DOHH2 (cell line): ENCODE data around the gene RIPPLY3.
"Not testable (repeated sequence)": the region's sequence is repeated elsewhere in the genome, so short reads cannot be mapped to it uniquely, and the experiment has no call there.

Experiments used
- H3F3A ChIP-seq: fragments of 200-600 bp; sonication (generic), shearing (Covaris generic); 2 replicates; pipeline ENCODE4 v1.6.0; 2016; ENCODE audit warnings: antibody characterized with exemption, mild to moderate bottlenecking; ENCODE audit not compliant: control insufficient read depth, insufficient read depth
- H3K27ac ChIP-seq: fragments of 200-600 bp; sonication (generic); 2 replicates; pipeline ENCODE4 v1.5.1; 2014; ENCODE audit warnings: low read depth, mild to moderate bottlenecking, low read length, moderate library complexity
- H3K27me3 ChIP-seq: fragments of 200-600 bp; sonication (generic); 2 replicates; pipeline ENCODE4 v1.6.1; 2014; ENCODE audit warnings: mild to moderate bottlenecking, low read length, mixed read lengths; ENCODE audit not compliant: control insufficient read depth
- H3K36me3 ChIP-seq: fragments of 200-600 bp; sonication (generic); 2 replicates; pipeline ENCODE4 v1.6.1; 2014; ENCODE audit warnings: mild to moderate bottlenecking, low read length, moderate library complexity, mixed read lengths; ENCODE audit not compliant: control insufficient read depth
- H3K4me1 ChIP-seq: fragments of 200-600 bp; sonication (generic); 2 replicates; pipeline ENCODE4 v1.6.1; 2014; ENCODE audit warnings: mild to moderate bottlenecking, low read length, mixed read lengths; ENCODE audit not compliant: control insufficient read depth
- H3K4me2 ChIP-seq: fragments of 200-600 bp; sonication (generic); 2 replicates; pipeline ENCODE4 v1.6.0; 2014; ENCODE audit warnings: mild to moderate bottlenecking, low read length, moderate library complexity
- H3K4me3 ChIP-seq: fragments of 200-600 bp; sonication (generic); 2 replicates; pipeline ENCODE4 v1.5.1; 2014; ENCODE audit warnings: mild to moderate bottlenecking, low read length, mixed read lengths
- H3K79me2 ChIP-seq: fragments of 200-600 bp; sonication (generic); 2 replicates; pipeline ENCODE4 v1.6.1; 2014; ENCODE audit warnings: mild to moderate bottlenecking, low read length, mixed read lengths; ENCODE audit not compliant: control insufficient read depth
- H3K9me2 ChIP-seq: fragments of 200-600 bp; sonication (generic); replicated peaks from 2 replicates; pipeline ENCODE4 v1.6.1; 2014; ENCODE audit warnings: mild to moderate bottlenecking, low read length, mixed read lengths; ENCODE audit not compliant: control insufficient read depth
- H3K9me3 ChIP-seq: fragments of 200-600 bp; sonication (generic); 2 replicates; pipeline ENCODE4 v1.6.1; 2014; ENCODE audit warnings: antibody characterized with exemption, low read length, mixed read lengths; ENCODE audit not compliant: control insufficient read depth, insufficient read depth
- H4K20me1 ChIP-seq: fragments of 200-600 bp; sonication (generic); 2 replicates; pipeline ENCODE4 v1.6.0; 2014; ENCODE audit warnings: low read depth, mild to moderate bottlenecking, antibody characterized with exemption, low read length, moderate library complexity; ENCODE audit not compliant: control insufficient read depth, insufficient read depth
- EZH2phosphoT487 ChIP-seq: fragments of 200-600 bp; sonication (generic); IDR thresholded peaks from 2 replicates; pipeline ENCODE4 v1.6.1; 2017; ENCODE audit warnings: borderline replicate concordance, mild to moderate bottlenecking, antibody characterized with exemption, low read length, moderate library complexity, mixed read lengths
- TF ChIP-seq, protein P1 (sequence below): fragments of 200-600 bp; sonication (generic); IDR thresholded peaks from one replicate; pipeline ENCODE4 v1.5.1; 2014; ENCODE audit warnings: antibody characterized with exemption, mild to moderate bottlenecking, low read depth, low read length; ENCODE audit not compliant: poor library complexity, severe bottlenecking

Gene RIPPLY3

DNA sequence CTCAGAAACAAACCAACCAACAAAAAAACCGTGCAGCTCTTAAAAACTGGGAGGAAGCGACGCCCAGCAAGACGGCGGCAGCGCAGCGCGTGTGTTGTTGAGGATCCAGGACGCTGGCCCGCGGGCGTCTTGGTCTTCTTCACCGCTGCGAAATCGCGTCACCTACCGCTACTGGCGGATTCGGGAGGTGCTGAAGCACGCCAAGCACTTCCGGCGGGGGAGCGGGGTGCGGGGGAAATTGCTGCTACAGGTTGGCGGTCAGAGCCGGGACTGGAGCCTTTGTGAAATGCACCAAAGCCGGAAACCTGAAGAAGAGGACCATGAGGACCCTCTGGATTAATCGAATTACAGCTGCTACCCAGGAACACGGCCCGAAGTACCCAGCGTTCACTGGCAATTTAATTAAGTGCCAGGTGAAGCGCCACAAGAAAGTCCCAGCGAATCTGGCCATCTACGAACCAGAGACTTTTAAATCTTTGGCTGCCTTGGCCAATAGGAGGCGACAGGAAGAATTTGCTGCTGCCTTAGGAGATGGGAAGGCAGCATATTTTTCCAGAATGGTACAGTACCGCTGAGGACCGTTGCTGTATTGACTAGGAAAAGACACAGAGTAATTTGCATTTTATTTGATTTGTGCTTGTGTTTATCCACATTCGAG, 11.9 kb upstream of the RIPPLY3 start:
- Histone ChIP-seq H3K4me3 (peak overlapping the region; percentile 49), H3K9me2 (no peaks in the 10 kb centered on the region), H3K36me3 (no peaks in the 10 kb centered on the region), H3K9me3 (no peaks in the 10 kb centered on the region), H4K20me1 (no peaks in the 10 kb centered on the region), H3K4me2 (peak overlapping the region; percentile 59), H3K79me2 (no peaks in the 10 kb centered on the region), H3K27me3 (no peaks in the 10 kb centered on the region), H3K4me1 (peaks cover 13% of the 10 kb centered on the region), H3F3A (no peaks in the 10 kb centered on the region), H3K27ac (no peak overlapping the region)
- no peak for TF ChIP-seq EZH2phosphoT487
- TF ChIP-seq, protein P1, sequence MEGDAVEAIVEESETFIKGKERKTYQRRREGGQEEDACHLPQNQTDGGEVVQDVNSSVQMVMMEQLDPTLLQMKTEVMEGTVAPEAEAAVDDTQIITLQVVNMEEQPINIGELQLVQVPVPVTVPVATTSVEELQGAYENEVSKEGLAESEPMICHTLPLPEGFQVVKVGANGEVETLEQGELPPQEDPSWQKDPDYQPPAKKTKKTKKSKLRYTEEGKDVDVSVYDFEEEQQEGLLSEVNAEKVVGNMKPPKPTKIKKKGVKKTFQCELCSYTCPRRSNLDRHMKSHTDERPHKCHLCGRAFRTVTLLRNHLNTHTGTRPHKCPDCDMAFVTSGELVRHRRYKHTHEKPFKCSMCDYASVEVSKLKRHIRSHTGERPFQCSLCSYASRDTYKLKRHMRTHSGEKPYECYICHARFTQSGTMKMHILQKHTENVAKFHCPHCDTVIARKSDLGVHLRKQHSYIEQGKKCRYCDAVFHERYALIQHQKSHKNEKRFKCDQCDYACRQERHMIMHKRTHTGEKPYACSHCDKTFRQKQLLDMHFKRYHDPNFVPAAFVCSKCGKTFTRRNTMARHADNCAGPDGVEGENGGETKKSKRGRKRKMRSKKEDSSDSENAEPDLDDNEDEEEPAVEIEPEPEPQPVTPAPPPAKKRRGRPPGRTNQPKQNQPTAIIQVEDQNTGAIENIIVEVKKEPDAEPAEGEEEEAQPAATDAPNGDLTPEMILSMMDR: peak; percentile 12

DNA sequence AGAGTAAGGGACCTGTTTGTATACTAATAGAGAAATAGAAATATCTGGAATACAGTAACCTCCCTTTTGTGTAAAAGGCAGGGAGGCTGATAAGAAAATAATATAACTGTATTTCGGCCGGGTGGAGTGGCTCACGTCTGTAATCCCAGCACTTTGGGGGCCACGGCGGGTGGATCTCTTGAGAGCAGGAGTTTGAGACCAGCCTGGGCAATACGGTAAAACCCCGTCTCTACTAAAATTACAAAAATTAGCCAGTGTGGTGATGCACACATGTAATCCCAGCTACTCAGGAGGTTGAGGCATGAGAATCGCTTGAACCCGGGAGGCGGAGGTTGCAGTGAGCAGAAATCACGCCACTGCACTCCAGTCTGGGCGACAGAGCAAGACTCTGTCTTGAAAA, 11.2 kb upstream of the RIPPLY3 start:
- peak overlapping the region; percentile 49 for H3K4me3 ChIP-seq

DNA sequence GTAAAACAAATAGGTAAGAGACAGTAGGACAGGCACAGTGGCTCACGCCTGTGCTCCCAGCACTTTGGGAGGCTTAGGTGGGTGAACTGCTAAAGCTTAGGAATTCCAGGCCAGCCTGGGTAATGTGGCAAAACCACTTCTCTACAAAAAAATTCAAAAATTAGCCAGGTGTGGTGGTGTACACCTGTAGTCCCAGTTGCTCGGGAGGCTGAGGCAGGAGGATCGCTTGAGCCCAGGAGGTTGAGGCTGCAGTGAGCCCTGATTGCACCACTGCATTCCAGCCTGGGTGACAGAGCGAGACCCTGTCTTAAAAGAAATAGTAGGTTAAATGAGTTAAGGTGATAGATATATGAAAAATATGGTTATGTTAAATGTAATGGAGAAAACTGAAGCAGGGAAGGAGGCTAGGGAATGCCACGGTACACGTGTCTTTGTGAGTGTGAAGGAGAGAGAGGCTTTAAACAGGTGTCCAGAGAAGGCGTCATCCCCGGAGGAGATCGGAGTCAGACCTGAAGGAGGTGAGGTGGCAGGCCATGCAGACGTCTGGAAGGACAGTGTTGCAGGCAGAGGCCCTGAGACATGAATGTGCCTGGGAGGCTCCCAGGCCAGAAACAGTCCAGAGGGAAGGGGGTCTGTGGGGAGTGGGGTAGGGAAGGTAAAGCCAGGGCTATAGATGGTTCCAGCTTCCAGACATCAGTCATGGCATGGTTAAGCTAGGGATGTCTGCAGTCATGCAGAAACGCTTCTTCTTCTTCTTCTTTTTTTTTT, 7.2 kb upstream of the RIPPLY3 start:
- no peaks in the 10 kb centered on the region for H4K20me1 ChIP-seq
- no peaks in the 10 kb centered on the region for H3K27me3 ChIP-seq
- H3K36me3 ChIP-seq: no peaks in the 10 kb centered on the region
- H3K27ac ChIP-seq: no peak overlapping the region
- H3F3A ChIP-seq: no peaks in the 10 kb centered on the region
- H3K79me2 ChIP-seq: no peaks in the 10 kb centered on the region
- TF ChIP-seq, protein P1: no peak
- H3K4me1 ChIP-seq: peaks cover 19% of the 10 kb centered on the region
- no peaks in the 10 kb centered on the region for H3K9me2 ChIP-seq
- no peaks in the 10 kb centered on the region for H3K9me3 ChIP-seq
- H3K4me2 ChIP-seq: no peak overlapping the region
- no peak overlapping the region for H3K4me3 ChIP-seq

More for the DNA sequence above, 11.2 kb upstream of the RIPPLY3 start:
- not testable (repeated sequence) for H4K20me1 ChIP-seq, H3K4me2 ChIP-seq, H3K79me2 ChIP-seq, H3K9me3 ChIP-seq, H3K27me3 ChIP-seq, H3K9me2 ChIP-seq, H3F3A ChIP-seq, H3K27ac ChIP-seq, H3K36me3 ChIP-seq
- peaks cover 11% of the 10 kb centered on the region for H3K4me1 ChIP-seq

DNA sequence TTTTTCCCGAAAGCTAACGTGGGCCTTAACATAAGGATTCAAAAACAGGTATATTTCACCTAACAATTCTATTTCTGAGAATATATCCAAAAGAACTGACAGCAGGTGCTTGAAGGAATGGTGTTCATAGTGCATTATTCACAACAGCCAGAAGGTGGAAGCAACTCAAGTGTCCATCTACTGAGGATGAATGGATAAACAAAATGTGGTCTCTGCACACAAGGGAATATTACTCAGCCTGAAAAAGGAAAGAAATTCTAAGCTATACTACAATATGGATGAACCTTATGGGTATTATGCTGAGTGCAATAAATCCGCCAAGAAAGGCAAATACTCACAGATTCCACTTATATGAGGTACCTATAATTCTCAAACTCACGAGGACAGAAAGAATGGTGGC, 6.1 kb upstream of the RIPPLY3 start:
- H3K4me1 ChIP-seq: peaks cover 12% of the 10 kb centered on the region
- no peak overlapping the region for H3K27ac ChIP-seq
- no peaks in the 10 kb centered on the region for H3K79me2 ChIP-seq
- H3F3A ChIP-seq: no peaks in the 10 kb centered on the region
- no peaks in the 10 kb centered on the region for H3K9me3 ChIP-seq
- H3K4me3 ChIP-seq: no peak overlapping the region
- no peaks in the 10 kb centered on the region for H3K27me3 ChIP-seq
- H3K9me2 ChIP-seq: no peaks in the 10 kb centered on the region
- no peak overlapping the region for H3K4me2 ChIP-seq
- no peak for TF ChIP-seq EZH2phosphoT487
- TF ChIP-seq, protein P1: peak; percentile 18
- no peaks in the 10 kb centered on the region for H4K20me1 ChIP-seq
- no peaks in the 10 kb centered on the region for H3K36me3 ChIP-seq
